ENCODE data around the gene SMIM24.

SMIM24 gene

GRCh38 chr19:3426433-3426832, 53.9 kb downstream of the SMIM24 start:
- ATAC-seq, result no peak

Data from activated CD4-positive, CD25-positive, alpha-beta regulatory T cell treated with anti-CD3 and anti-CD28 coated beads, Interleukin-2, amount 50 U/mL, for 24 hours (primary cell).